IMR-90 (cell line): Measurements from ENCODE around the gene WDR49. TPM values are rescaled to one million over a fixed set of nuclear protein-coding genes. Genes with fewer than 3 reads are reported as not detected.

Source experiments
- ATAC-seq: fragments of 200-7000 bp; cut with Tn5 transposase; 2 replicates; pipeline ENCODE4 v1.9.1; 2020; ENCODE audit warnings: low read depth, mild to moderate bottlenecking, moderate library complexity
- BruUV-seq: library from RNA; stranded (reverse); fragments of 400-500 nt; replicated peaks from 2 replicates; lab custom pipeline; 2021; lab: Mats Ljungman, UMichigan
- CTCF ChIA-PET: fragments of 300-600 bp; formaldehyde crosslinking; extraction: SDS; loops from one replicate; lab custom pipeline; 2021; ENCODE audit warnings: antibody characterized with exemption; lab: Yijun Ruan, JAX
- POLR2A ChIA-PET: fragments of 300-600 bp; sonication (Branson Sonifier 250); formaldehyde crosslinking; loops from one replicate; lab custom pipeline; 2022; ENCODE audit warnings: antibody characterized with exemption; ENCODE audit not compliant: unreplicated experiment; lab: Charles Lee
- DNase-seq: peaks from one replicate; pipeline ENCODE4 v3.0.0; 2013
- H2AFZ ChIP-seq: replicated peaks from 2 replicates; pipeline ENCODE3; 2013; ENCODE audit warnings: low read length, mild to moderate bottlenecking; ENCODE audit not compliant: poor library complexity
- H2AK5ac ChIP-seq: 2 replicates; pipeline ENCODE4 v1.6.1; 2013; ENCODE audit warnings: low read depth, low read length, inconsistent platforms
- H2AK9ac ChIP-seq: replicated peaks from 2 replicates; pipeline ENCODE3; 2013; ENCODE audit warnings: mild to moderate bottlenecking, low read depth, low read length, moderate library complexity; ENCODE audit not compliant: poor library complexity
- H2BK120ac ChIP-seq: 2 replicates; pipeline ENCODE4 v1.6.1; 2013; ENCODE audit warnings: low read depth, low read length, inconsistent platforms
- H2BK15ac ChIP-seq: 3 replicates; pipeline ENCODE4 v1.6.1; 2013; ENCODE audit warnings: low read depth, low read length, inconsistent platforms
- H2BK20ac ChIP-seq: 2 replicates; pipeline ENCODE4 v1.6.1; 2013; ENCODE audit warnings: low read depth, mild to moderate bottlenecking, inconsistent platforms, low read length, moderate library complexity
- H2BK5ac ChIP-seq: 2 replicates; pipeline ENCODE4 v1.6.1; 2013; ENCODE audit warnings: mild to moderate bottlenecking, low read depth, low read length, inconsistent platforms; ENCODE audit not compliant: poor library complexity, severe bottlenecking
- H3K14ac ChIP-seq: replicated peaks from 2 replicates; pipeline ENCODE4 v1.6.1; 2013; ENCODE audit warnings: low read depth, low read length, inconsistent platforms
- H3K18ac ChIP-seq: 2 replicates; pipeline ENCODE4 v1.6.1; 2013; ENCODE audit warnings: low read depth, low read length, control low read depth
- H3K23ac ChIP-seq: 2 replicates; pipeline ENCODE4 v1.6.1; 2013; ENCODE audit warnings: low read depth, low read length, inconsistent platforms
- H3K27ac ChIP-seq: 2 replicates; pipeline ENCODE4 v1.5.1; 2013; ENCODE audit warnings: mild to moderate bottlenecking, control low read depth, low read length; ENCODE audit not compliant: insufficient read depth
- H3K27me3 ChIP-seq: 2 replicates; pipeline ENCODE4 v1.6.1; 2013; ENCODE audit warnings: low read length; ENCODE audit not compliant: control insufficient read depth, insufficient read depth
- H3K36me3 ChIP-seq: 2 replicates; pipeline ENCODE4 v1.6.1; 2013; ENCODE audit warnings: low read length, mixed read lengths; ENCODE audit not compliant: control insufficient read depth, insufficient read depth
- H3K4ac ChIP-seq: 2 replicates; pipeline ENCODE4 v1.6.1; 2013; ENCODE audit warnings: low read depth, low read length, inconsistent platforms
- H3K4me1 ChIP-seq: 2 replicates; pipeline ENCODE4 v1.6.1; 2013; ENCODE audit warnings: low read length, mixed read lengths; ENCODE audit not compliant: control insufficient read depth, insufficient read depth
- H3K4me2 ChIP-seq: 2 replicates; pipeline ENCODE4 v1.6.1; 2013; ENCODE audit warnings: low read depth, mild to moderate bottlenecking, control low read depth, low read length, moderate library complexity
- H3K4me3 ChIP-seq: 2 replicates; pipeline ENCODE4 v1.5.1; 2013; ENCODE audit warnings: low read depth, mild to moderate bottlenecking, control low read depth, low read length, moderate library complexity; ENCODE audit not compliant: insufficient read depth
- H3K56ac ChIP-seq: 2 replicates; pipeline ENCODE4 v1.6.1; 2013; ENCODE audit warnings: low read length, inconsistent platforms; ENCODE audit not compliant: insufficient read depth; ENCODE audit errors: extremely low read depth
- H3K79me1 ChIP-seq, 2 experiments: 2 replicates each; pipeline ENCODE4 v1.6.1; 2013; ENCODE audit warnings: low read length in 2 of 2, inconsistent platforms in 1 of 2, low read depth in 1 of 2
- H3K9ac ChIP-seq: 2 replicates; pipeline ENCODE4 v1.6.1; 2013; ENCODE audit warnings: low read depth, low read length, control low read depth
- H3K9me1 ChIP-seq: 2 replicates; pipeline ENCODE4 v1.6.1; 2013; ENCODE audit warnings: low read length, inconsistent platforms; ENCODE audit not compliant: insufficient read depth
- H3K9me3 ChIP-seq: 2 replicates; pipeline ENCODE4 v1.6.1; 2013; ENCODE audit warnings: low read length; ENCODE audit not compliant: control insufficient read depth, insufficient read depth
- H4K20me1 ChIP-seq: 2 replicates; pipeline ENCODE4 v1.6.1; 2013; ENCODE audit warnings: low read length, inconsistent platforms; ENCODE audit not compliant: insufficient read depth
- H4K5ac ChIP-seq: 2 replicates; pipeline ENCODE4 v1.6.1; 2013; ENCODE audit warnings: mild to moderate bottlenecking, low read depth, low read length, control low read depth
- H4K8ac ChIP-seq, 2 experiments: 2 replicates each; pipeline ENCODE4 v1.6.1; 2013; ENCODE audit warnings: low read depth in 2 of 2, low read length in 2 of 2, control low read depth in 1 of 2, inconsistent platforms in 1 of 2
- H4K91ac ChIP-seq: 2 replicates; pipeline ENCODE4 v1.6.1; 2013; ENCODE audit warnings: low read depth, low read length, inconsistent platforms; ENCODE audit not compliant: insufficient read depth
- ELK1 ChIP-seq: fragments of 150-350 bp; IDR thresholded peaks from 2 replicates; pipeline ENCODE4 v1.6.1; 2016; ENCODE audit warnings: low read depth, mild to moderate bottlenecking, low read length, moderate library complexity, borderline replicate concordance
- MXI1 ChIP-seq: IDR thresholded peaks from 2 replicates; pipeline ENCODE4 v1.6.1; 2012; ENCODE audit warnings: low read depth, mild to moderate bottlenecking, low read length, moderate library complexity, borderline replicate concordance
- NFE2L2 ChIP-seq: fragments of 150-350 bp; IDR thresholded peaks from 2 replicates; pipeline ENCODE4 v1.6.1; 2016; ENCODE audit warnings: low read depth, mild to moderate bottlenecking, low read length
- POLR2A ChIP-seq: IDR thresholded peaks from 2 replicates; pipeline ENCODE4 v1.6.1; 2012; ENCODE audit warnings: mild to moderate bottlenecking, low read depth, low read length
- RAD21 ChIP-seq: IDR thresholded peaks from 2 replicates; pipeline ENCODE4 v1.6.1; 2012; ENCODE audit warnings: low read length, improper control_type of control experiment
- WGBS, 2 experiments: methylation state at CpG; one replicate each; pipeline versions ENCODE4 v1.1.5 to v1.1.7; 2013; ENCODE audit warnings: missing lambda C conversion rate in 2 of 2; ENCODE audit not compliant: insufficient read length in 1 of 2; ENCODE audit errors: extremely low coverage in 2 of 2; 5-methylcytosine and 5-hydroxymethylcytosine counted together
- dilution Hi-C: fragments of 300-500 bp; cut with HindIII; formaldehyde crosslinking; loops from one replicate; pipeline ENCODE4 v1.14.3; 2018; ENCODE audit warnings: low sequenced_read_pairs; ENCODE audit not compliant: unreplicated experiment
- in situ Hi-C: fragments of 300-500 bp; cut with MboI; formaldehyde crosslinking; loops from 3 replicates; pipeline ENCODE4 v1.14.3; 2019; ENCODE audit warnings: low sequenced_read_pairs, inconsistent platforms, mixed read lengths
- intact Hi-C: fragments of 100-400 bp; cut with micrococcal nuclease; formaldehyde crosslinking; loops from 2 replicates; pipeline ENCODE4 v1.10.0; 2022
- polyA plus RNA-seq, 3 experiments: library from polyadenylated mRNA; depleted of rRNA; stranded (reverse); fragments of >200 nt; gene quantifications; 2 replicates each; pipeline ENCODE4 v1.2.3, GENCODE V29; 2012; ENCODE audit warnings: low replicate concordance in 1 of 3
- total RNA-seq: library from RNA; depleted of rRNA; stranded (reverse); fragments of >200 nt; gene quantifications from 2 replicates; pipeline ENCODE4 v1.2.3, GENCODE V29; 2012

WDR49 gene
- total and polyA plus RNA-seq, 2 of the 4 experiments (the other 2 are of a cell fraction) = not detected

- Histone ChIP-seq H3K27ac (no peak overlapping the region), H3K56ac (no peak overlapping the region), H3K4me1 (no peaks in the 10 kb centered on the region), H3K18ac (no peak overlapping the region), H2BK120ac (no peak overlapping the region), H2BK15ac (no peak overlapping the region), H3K36me3 (no peaks in the 10 kb centered on the region), H2BK20ac (no peak overlapping the region), H2BK5ac (no peak overlapping the region), H4K5ac (no peak overlapping the region), H3K9me3 (no peaks in the 10 kb centered on the region), H3K9me1 (no peaks in the 10 kb centered on the region), H2AK5ac (no peak overlapping the region), H3K4ac (no peak overlapping the region), H4K20me1 (no peaks in the 10 kb centered on the region), H4K8ac (no peak overlapping the region), H3K27me3 (no peaks in the 10 kb centered on the region), H4K91ac (no peak overlapping the region), H3K79me1 (no peaks in the 10 kb centered on the region), H3K4me3 (no peak overlapping the region), H2AFZ (no peak overlapping the region), H2AK9ac (no peak overlapping the region), H3K4me2 (no peak overlapping the region), H3K14ac (no peak overlapping the region), H3K9ac (no peak overlapping the region), H3K23ac (no peak overlapping the region)
- no TSS peak for BruUV-seq
- ChIA-PET POLR2A (no interaction called here), CTCF (no interaction called here)
- no peak for DNase-seq
- dilution Hi-C loops (no loop called here), intact Hi-C loops (no loop called here), in situ Hi-C loops (no loop called here)
- ATAC-seq = no peak
- TF ChIP-seq MXI1 (no peak), ELK1 (no peak), POLR2A (no peak), NFE2L2 (no peak), RAD21 (no peak)
- no CpG with 5 or more reads among the region's 1 CpG for WGBS, 2 experiments
Measured at GRCh38 chr3:167656821-167657220, 3.1 kb upstream of the WDR49 start.
